COR-L47 (cell line): ENCODE results near the gene TTC36.
"Not testable (repeated sequence)": the region's sequence is repeated elsewhere in the genome, so short reads cannot be mapped to it uniquely, and the experiment has no call there.

Source experiments
- DNase-seq: peaks from one replicate; lab custom pipeline; 2025; lab: John Stamatoyannopoulos, UW

TTC36 gene

GRCh38 chr11:118527109-118527508 is at the start of gene TTC36:
Gene TTC36 (plus strand): TSS chr11:118527474. CDS start chr11:118527495, 21 bp downstream.
- no peak for DNase-seq

GRCh38 chr11:118481238-118481637 is 46.0 kb upstream of the TTC36 start:
- DNase-seq, result not testable (repeated sequence)

GRCh38 chr11:118484405-118484804 is 42.9 kb upstream of the TTC36 start:
- no peak for DNase-seq

GRCh38 chr11:118485273-118485672 is 42.0 kb upstream of the TTC36 start:
- no peak for DNase-seq

- peak; percentile 33 for DNase-seq
These were observed 38.7 kb upstream of the TTC36 start for GRCh38 chr11:118488480-118489109.

- DNase-seq, result no peak
These were observed 36.2 kb upstream of the TTC36 start for GRCh38 chr11:118491041-118491440.

- no peak for DNase-seq
These were observed 29.4 kb upstream of the TTC36 start for GRCh38 chr11:118497831-118498230.

GRCh38 chr11:118503216-118503615 is 24.1 kb upstream of the TTC36 start:
- no peak for DNase-seq

GRCh38 chr11:118511601-118512000 is 15.7 kb upstream of the TTC36 start:
- no peak for DNase-seq

GRCh38 chr11:118514103-118514502 is 13.2 kb upstream of the TTC36 start:
- DNase-seq, result no peak

GRCh38 chr11:118519549-118519948 is 7.7 kb upstream of the TTC36 start:
- no peak for DNase-seq

- no peak for DNase-seq
These were observed 5.4 kb upstream of the TTC36 start for GRCh38 chr11:118521892-118522311.

GRCh38 chr11:118522571-118523072 is 4.7 kb upstream of the TTC36 start:
- no peak for DNase-seq

GRCh38 chr11:118524356-118524755 is 2.9 kb upstream of the TTC36 start:
- no peak for DNase-seq

GRCh38 chr11:118524757-118525470 is 2.4 kb upstream of the TTC36 start:
- no peak for DNase-seq

GRCh38 chr11:118526688-118527087 is 586 bp upstream of the TTC36 start:
- no peak for DNase-seq

GRCh38 chr11:118528511-118528910 is 1.2 kb downstream of the TTC36 start:
- DNase-seq, result no peak

- DNase-seq, result no peak
These were observed 2.4 kb downstream of the TTC36 start for GRCh38 chr11:118529584-118530175.

GRCh38 chr11:118530180-118530682 is 3.0 kb downstream of the TTC36 start:
- DNase-seq, result peak; percentile 79

GRCh38 chr11:118530683-118531596 is 3.7 kb downstream of the TTC36 start, which contains the start of gene TMEM25:
Gene TMEM25 (plus strand): TSS chr11:118531192. CDS start chr11:118531802, 610 bp downstream.
- peak; percentile 68 for DNase-seq

- DNase-seq, result peak; percentile 30
These were observed 4.4 kb downstream of the TTC36 start for GRCh38 chr11:118531597-118532084.
